ENCODE data around the gene FLNB.

FLNB gene

DNA sequence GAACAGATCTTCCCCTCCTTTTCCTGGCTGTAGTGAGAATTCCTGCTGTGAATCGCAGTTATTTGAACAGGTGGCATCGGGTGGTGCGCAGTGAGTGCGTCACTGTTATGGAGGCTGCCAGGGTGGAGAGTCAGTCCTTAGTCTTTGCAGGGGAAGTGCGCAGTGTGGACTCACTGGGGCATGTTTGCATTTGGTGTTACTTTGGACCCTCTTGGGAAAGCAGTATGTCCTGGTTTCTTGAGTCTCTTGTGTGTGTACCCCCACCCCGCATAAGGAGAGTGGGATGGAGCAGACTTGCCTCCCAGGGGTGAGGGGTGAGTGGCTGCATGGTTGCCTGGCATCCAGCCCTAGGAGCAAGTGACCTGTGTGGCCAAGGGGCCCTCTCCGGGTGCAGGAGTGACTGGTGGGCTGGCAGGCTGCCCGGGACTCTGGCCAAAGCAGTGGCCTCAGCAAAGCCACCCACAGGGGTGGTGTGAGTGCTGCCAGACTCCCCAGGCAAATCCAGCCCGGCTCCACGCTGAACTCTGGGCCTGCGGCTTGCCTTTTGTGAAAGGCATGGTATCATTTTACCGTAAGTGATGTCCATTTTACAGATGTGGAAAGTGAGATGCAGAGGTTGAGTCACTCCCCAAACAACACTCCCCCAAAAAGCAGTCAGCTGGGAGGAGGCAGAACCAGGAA, 156.1 kb downstream of the FLNB start:
- DNase-seq (ENCODE audit: low read depth): no peak

DNA sequence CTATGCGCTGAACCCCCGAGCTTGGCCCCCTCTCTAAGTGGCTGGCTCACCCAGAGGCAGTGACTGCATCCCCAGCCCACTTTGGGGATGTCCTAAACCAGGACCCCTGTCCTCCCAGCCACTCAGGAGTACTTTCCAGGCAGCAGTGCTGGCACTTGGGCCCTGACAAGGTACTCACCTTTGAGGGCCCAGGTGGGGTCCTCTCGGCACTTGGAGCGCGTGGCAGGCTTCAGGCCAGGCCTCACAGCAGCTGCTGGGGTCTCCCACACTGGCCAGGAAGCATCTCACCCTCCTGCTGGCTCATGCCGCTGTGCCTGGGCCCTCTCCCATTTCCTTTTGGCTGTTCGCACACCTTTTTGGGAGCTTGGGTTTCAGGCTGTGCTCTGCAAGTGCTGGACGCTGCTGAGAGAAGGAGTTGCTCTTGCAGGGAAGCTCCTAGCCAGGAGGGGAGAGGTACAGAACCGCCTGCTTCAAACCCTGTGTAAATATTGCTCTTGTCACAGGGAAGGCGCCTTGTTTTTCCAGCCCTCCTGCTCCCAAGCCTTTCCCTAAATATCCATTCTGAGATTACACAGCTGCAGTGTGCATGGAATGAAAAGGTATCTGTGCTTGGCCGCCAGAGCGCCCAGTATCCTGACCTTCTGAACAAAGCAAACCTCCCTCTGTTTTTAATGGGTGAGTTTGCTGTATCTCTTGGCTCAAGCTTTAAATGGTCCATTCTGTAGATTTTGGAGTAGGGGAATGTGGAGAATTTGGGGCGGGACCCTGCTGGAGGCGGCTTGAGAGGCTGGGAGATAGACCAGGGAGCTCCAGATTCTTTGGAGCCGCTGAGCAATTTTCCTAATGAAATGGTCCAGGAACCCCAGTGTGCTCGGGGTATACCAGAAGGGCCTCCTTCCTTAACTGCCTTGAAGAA, 156.9 kb downstream of the FLNB start:
- DNase-seq (ENCODE audit: low read depth): no peak

DNA sequence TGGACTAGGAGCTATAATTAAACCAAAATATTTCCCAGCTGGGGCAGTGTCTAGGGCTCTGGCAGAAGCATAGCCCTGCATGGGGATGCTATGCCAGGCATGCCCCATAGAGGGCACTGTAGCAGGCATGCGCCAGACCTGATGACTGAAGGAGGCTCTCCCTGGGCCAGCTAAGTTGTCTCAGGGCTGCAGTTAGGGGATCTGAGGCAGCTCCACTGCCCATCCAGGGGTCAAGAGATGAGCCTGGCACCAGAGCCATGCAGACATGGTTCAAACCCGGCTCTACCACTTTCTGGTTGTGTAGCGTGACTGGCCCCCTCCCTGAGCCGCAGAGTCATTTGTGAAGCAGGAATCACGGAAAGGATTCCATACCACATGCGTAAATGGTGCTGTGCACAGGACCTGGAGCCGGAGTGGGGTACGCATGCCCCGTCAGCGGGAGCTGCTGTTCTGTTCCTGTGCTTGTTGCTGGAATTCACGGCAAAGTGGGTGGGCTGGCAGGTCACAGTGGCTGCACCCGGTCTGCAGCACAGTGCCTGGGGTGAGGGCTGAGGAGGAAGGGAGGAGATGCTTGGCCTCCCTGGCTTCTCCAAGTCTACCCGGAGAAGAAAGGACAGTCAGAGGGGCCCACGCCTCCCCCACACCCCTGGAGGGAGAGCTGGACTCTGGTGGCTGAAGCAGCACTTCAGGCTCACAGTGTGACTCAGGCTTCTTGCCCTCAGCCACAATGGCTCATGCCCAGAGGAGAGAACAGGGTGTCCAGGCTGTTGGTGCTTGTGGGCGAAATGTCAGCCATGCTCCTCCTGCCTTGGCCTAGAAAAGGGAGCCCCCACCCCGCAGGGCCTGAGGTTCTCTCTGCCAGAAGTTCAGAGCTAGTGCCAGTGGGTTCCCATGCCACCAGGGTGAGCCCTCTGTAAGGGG, 159.5 kb downstream of the FLNB start:
- peak; percentile 25 for DNase-seq (ENCODE audit: low read depth)

DNA sequence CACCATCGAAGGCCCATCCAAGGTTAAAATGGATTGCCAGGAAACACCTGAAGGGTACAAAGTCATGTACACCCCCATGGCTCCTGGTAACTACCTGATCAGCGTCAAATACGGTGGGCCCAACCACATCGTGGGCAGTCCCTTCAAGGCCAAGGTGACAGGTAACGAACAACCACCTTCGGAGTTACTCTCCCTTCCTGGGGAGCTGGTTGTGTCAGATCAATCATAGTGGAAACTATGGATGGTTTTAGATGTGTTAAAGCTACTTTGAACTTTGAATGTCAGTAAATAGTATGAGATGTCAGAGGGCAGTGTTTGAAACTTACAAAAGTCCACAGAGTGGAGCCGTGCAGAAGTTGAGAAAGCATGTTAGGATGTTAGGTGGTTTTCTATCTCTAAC, 160.3 kb downstream of the FLNB start:
- DNase-seq (ENCODE audit: low read depth): no peak

DNA sequence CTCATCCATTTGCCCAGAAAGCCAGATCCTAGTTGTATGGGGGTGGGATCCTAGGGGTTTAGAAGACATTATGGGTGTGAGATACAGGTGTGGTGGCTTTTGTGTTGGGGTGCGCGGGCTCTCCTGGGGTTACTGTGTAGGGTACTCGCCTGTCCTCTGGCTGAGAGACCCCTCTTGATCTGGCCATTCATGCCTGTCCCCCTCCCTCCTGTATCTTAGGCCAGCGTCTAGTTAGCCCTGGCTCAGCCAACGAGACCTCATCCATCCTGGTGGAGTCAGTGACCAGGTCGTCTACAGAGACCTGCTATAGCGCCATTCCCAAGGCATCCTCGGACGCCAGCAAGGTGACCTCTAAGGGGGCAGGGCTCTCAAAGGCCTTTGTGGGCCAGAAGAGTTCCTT, 161.1 kb downstream of the FLNB start:
- no peak for DNase-seq (ENCODE audit: low read depth)

DNA sequence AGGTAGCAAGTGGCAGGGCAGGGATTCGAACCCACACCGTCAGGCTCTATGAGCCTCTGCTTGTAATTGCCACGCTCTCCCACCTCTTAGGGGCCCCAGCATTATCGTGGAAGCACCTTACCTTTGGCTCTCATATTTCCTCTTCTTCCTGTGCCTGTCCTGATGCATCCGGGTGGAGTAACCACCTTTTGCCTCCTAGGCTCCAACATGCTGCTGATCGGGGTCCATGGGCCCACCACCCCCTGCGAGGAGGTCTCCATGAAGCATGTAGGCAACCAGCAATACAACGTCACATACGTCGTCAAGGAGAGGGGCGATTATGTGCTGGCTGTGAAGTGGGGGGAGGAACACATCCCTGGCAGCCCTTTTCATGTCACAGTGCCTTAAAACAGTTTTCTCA, 162.2 kb downstream of the FLNB start:
- no peak for DNase-seq (ENCODE audit: low read depth)

DNA sequence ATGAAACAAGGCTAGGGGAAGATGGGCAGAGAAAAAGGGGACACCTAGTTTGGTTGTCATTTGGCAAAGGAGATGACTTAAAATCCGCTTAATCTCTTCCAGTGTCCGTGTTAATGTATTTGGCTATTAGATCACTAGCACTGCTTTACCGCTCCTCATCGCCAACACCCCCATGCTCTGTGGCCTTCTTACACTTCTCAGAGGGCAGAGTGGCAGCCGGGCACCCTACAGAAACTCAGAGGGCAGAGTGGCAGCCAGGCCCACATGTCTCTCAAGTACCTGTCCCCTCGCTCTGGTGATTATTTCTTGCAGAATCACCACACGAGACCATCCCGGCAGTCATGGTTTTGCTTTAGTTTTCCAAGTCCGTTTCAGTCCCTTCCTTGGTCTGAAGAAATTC, 162.9 kb downstream of the FLNB start:
- no peak for DNase-seq (ENCODE audit: low read depth)

DNA sequence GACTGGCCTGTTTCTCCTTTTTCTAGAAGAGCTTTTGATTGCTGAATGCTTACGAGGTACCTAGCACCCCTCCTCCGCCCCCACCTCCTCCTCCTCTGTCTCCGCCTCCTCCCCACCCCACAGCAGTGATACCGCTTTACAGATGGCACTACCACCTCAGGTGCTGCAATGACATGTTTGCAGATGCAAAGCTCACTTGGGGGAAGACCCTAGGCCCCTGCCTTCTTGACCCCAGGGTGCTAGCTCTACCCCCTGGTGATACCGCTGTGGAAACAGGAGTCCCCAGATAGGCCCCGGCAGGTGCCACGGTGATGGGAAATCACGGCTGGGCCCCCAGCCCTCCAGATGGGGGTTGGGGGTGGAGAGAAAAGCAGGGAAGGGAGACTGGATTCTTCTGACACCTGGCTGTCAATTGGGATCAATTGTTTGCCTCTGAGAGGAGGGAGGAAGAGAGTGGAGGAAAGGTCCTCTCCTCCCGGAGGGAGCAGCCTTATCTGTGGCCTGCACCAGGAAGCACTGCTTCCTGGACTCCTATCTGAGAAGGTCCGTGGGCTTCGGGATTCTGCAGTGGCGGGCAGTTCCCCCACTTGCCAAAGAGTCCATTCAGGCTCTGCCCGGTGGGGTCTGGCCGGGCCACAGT, 164.9 kb downstream of the FLNB start:
- DNase-seq (ENCODE audit: low read depth): no peak

DNA sequence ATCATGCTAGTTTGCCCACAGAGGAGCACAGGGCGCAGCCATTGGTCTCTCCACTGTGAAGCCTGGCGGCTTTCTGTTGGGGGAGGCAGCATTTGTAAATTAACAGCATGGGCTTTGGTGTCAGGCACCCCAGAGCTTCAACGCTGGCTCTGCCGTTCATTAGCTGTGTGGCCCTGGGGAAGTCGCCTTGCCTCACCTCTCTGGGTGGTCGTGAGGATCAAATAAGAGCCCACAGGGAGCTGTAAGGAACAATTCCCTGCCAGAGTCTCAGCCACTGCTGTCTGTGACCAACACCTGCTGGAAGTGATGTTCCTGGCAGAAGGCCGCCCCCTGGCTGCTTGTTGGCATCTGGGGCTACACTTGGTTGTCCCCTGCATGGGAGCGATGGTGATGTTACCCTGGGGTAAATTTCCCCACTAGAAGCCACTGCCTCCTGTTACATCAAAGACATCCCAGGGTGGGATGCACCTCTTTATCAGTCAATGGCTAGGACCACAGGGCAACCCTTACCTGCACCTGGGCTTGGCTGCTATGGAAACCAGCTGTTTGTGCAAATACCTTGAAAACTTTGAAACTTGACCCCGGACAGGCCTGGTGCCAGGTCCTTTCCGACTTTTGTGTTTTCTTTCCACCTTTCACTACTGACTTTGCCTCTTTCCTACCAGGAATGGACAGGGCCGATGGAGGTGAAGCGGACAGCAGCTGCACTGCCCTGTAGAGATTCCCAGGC, 165.6 kb downstream of the FLNB start:
- DNase-seq (ENCODE audit: low read depth): no peak

DNA sequence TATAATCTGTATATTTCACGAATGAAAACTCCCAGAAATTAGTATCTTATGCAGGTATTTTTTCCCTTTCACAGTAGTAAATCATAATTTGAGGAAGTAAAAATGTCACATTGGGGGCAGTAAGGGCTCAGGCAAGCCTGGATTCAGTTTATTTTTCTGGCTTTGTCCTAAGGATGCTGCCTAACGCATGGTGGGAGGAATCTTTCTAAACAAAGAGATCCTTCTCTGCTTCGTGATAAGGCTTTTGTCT, 166.9 kb downstream of the FLNB start:
- DNase-seq (ENCODE audit: low read depth): no peak

DNA sequence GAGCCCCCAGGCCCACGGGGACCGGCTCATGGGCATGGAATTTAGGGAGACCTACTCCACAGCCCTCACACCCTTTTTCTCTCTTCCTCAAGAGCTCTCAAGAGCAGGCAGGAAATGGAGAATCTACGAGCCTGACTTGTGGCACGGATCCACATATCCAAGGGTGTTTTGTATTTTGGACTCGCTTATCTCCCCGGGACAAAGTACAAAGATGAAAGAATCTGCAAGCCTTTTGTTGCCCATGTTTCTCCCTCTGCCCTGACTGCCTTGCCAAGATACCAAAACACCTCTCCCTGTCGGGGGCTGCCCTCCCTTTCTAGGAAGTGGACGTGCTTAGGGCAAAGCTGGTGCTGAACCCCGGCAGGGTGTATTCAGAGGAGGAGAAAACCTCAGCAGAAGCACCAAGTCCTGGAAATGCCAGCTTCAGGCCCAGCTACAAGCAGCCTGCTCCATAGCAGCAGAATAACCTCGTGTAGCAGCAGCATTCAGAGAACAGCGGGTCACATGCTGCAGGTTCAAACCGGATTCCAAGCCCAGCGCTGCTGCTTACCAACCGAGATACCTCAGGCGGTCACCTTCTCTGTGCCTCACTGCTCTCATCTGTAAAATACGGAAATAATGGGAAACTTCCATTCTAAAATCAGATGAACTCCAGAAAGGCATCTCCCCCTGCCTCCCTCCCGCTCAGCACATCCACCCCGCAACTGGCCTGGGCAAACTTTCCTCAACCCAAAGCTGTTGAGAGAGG, 167.4 kb downstream of the FLNB start:
- DNase-seq (ENCODE audit: low read depth): no peak

DNA sequence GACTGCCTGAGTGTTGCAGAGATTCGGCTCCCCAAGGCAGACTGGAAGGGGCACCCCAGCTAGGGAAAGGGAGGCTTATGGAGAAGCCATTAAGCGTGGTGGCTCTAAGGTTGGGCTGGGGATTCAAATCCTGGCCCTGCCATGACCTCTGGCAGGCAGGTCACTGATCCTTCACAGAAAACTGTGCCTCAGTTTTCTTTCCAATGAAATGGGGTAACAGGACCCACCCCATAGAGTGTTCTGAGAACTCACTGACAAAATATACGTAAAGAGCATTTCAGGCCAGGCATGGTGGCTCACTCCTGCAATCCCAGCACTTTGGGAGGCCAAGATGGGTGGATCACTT, 167.9 kb downstream of the FLNB start:
- no peak for DNase-seq (ENCODE audit: low read depth)

DNA sequence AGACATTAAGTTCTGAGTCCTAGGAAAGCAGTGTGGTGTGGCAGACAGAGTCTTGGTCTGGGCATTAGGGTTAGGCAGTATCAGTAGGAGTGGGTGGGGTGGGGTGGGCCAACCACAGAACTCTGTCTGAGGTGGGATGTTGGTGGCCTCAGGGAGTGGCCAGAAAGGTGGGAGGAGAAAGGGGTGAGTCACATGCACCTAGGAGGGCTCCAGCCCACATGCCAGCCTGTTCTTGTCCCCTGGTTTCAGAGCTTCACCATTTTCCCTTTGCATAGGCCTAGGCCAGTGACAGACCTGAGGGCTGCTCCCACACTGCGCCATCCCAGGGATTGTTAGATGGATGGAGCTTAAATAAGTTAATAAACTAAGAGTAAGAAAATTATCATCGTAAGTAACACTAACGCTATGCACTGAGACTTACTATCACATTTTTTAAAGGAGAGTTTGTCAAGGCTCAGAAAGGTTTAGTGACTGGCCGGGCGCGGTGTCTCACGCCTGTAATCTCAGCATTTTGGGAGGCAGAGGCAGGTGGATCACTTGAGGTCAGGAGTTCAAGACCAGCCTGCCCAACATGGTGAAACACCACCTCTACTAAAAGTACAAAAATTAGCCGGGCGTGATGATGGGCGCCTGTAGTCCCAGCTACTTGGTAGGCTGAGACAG, 168.7 kb downstream of the FLNB start:
- no peak for DNase-seq (ENCODE audit: low read depth)

DNA sequence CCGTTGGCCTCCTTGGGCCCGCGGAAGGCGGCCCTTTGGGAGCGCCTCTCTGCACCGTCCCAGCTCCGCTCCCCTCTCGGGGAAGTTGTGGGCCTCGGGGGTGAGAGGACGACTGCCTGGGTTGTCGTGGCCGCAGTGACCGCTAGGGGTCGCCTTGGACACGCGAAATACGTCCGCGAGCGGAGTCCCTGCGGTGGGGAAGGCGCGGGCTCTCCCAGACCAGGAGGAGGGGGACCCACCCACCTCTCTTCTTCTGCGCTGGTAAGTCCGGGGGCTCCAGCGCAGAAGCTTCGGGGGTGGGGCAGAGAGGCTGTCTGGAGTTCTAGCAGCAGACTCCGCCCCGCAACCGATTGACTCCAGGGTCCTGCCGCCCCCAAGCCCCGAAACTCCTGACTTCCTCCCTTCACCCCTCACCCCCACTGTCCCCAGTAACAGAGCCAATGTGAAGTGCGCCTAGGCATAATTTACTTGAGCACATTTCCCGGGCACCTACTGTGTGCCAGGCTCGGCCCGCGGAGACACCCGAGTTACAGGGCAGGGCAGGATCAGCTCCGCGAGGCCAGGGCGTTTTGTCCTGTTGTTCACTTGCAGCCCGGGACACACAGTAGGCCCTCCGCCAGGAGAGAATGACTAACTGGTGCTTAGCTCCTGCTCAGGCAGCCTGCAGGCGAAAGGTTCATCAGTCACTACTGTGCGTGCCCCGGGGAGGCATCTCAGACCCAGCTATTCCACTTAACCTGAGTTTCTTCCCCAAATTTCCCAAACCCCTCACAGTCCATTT, 169.7 kb downstream of the FLNB start:
- DNase-seq (ENCODE audit: low read depth): peak; percentile 89

DNA sequence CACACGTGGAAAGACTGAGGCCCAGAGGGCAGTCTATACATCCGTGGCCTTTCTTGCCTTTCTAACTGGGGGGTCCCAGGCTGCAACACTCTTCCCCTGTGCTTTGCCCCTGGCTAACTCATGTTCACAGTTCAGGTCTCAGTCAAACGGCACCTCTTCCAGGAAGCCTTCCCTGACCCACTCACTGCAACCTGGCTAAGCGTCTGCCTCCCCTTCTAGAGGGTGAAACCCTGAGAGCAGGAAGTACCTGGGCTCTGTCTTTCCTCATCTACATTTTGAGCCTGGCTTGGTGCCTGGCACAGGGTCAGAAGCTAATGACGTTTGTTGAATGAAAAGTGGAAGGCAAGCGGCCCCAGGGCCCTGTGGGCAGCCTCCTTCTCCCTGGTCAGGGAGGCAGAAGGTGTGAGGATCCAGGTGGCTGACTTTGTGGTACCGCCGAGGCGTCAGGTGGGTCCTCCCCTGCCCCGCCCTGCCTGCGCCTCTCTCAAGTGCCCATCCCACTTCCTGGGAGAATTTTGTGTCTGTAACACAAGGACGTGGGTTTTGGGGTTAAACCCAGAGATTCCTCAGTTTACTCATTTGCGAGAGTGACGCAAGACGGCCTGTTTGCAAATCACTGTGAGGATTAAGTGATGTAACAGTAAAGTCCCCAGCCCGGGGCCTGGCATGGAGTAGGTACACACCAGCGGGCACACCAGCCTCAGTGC, 170.5 kb downstream of the FLNB start:
- no peak for DNase-seq (ENCODE audit: low read depth)

DNA sequence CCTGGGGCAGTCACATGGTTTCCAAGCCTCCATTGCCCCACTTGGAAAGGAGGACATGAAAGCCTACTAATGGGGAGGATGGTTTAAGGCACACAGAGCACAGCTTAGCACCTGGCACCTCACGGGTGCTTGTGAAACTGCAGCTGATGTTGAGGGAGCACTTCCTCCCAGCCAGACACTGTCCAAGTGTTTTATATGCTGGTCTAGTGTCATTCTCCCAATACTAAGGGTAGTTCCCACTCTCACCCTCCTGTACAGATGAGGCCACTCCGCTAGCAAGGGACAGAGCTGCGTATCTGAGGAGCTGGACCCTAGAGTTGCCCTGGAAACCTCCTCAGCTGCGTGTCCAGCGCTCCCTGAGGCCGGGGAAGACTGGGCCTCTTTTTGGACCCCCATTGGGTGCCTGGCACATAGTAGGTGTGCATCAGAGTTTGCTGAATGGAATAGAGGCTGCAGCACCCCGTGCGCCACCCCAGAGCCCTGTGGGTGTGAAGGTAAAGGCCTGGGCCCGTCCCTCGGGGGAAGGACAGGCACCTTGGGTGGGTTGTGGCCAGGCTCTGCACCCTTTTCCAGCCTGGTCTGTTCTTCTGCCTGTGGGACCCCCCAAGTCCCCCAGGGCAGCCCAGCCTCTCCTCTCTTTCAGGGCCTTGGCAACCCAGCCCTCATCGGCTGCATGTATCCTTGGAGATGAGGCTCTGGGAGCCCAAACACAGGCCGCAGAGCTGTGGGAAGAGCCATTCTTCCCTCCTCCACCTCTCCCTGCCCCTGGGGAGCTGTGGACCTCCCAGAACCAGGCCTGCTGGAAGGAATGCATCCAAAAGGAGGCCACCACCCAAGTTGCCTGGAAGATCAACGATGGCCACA, 171.2 kb downstream of the FLNB start:
- DNase-seq (ENCODE audit: low read depth): no peak

DNA sequence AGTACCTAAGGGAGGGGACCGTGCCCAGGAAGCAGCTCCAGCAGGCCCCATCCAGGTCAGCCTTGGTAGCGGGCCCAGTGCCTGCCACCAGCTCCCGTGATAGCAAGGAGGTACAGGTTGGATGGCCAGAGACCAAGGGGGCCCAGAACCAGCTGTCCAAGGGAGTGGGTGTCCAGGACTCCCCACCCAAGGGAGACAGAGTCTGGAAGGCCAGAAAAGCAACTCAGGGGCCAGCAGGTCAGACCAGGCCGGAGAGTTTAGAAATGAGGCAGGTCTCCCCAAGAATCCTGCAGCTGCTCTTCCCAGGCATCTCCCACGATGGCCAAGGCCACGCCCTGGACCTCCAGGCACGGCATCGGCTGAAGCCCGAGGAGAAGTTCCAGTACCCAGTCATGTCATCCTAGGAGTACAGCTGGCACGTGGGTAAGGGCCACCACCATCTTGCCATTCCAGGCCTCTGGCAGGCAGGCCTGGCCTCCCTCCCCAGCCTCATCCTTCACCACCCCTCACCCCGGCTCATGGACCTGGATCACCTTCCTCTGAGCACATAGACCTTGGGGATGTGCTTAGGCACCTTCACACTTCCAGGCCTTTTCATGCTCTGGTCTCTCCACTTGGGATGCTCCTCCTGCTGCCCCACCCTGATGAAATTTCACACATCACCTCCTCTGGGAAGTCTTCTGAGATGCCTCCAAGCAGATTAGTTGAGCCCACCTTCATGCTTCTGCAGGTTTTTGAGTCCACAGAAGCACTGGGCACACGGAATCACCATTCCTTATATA, 172.1 kb downstream of the FLNB start:
- DNase-seq (ENCODE audit: low read depth): no peak

All from activated gamma-delta T cell treated with anti-CD3 and anti-CD28 coated beads, Interleukin-2, amount 50 U/mL, for 16 hours (primary cell).